GM18861 (cell line): ENCODE results near the gene PLEKHA4.
A peak's percentile ranks its signal among the peaks of the same experiment; 100 is the strongest.
"Not testable (repeated sequence)": the region's sequence is repeated elsewhere in the genome, so short reads cannot be mapped to it uniquely, and the experiment has no call there.

Experiments used
- ATAC-seq: cut with Tn5 transposase; IDR thresholded peaks from one replicate; pipeline ENCODE4 v1.9.1; 2021; ENCODE audit not compliant: unreplicated experiment

Gene PLEKHA4

DNA sequence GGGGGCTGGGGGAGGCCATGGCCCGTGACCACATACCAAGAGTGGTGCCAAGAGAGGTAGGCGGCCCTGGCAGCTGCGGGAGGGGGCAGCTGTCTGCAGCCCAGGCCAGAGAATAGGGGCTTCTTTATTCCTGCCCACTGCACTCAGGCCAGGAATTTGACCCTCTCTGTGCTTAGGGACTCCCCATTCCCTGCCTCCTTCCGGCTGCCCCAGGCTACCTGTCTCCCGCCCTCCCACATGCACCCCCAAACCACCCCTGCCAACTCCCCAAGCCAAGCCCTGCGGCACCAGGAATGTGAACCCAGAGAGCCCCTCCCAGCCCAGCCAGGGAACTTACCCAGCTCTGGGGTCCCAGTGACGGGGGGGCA, 687 bp downstream of the PLEKHA4 start:
- ATAC-seq = no peak

DNA sequence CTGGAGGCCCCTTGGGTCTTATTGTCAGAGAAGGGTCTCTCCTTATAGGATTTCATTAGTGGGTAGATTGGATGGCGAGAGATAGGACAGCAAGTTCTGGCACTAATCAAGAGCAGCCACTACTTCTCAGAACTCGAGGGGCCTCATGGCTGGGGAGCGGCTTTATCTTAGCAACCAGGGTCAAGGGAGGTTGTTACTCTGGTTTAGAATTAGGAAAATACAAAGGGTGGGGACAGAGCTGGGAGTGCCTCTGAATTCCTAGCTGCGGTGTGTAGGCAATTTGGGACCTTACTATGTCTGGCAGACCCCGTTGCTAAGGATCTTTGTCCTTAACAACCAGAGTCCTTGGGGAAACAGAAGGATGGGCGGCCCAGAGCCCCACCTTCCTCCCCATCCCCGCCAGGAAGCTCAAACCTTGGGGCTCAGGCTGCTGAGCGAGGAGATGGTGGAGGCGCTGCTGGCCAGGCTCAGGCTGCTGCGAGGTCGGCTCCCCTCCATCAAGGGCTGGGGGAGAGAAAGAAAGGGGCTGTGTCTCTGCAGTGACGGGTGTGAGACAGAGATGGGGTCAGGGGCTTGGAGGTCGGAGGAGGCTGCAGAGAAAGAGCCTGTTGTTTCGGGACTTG, 1.2 kb downstream of the PLEKHA4 start:
- ATAC-seq = no peak

DNA sequence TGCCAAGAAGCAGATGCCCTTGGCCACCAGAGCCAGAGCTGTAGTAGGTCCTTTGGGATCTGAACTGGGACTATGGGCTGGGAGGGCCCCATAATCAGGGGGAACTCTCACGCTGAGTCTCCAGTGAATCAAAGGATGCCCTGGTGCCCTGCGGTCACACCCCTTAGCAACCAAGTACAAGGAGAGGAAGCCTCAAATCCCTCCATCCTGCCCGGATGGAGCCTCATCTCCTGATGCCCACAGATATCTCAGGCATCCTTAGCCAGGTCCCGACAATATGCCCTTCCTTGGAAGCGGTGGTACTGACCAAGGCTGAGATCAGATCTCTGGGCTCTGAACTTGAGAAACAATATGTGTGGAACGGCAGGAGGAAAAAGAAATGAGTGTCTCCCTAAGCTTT, 1.7 kb downstream of the PLEKHA4 start:
- no peak for ATAC-seq

DNA sequence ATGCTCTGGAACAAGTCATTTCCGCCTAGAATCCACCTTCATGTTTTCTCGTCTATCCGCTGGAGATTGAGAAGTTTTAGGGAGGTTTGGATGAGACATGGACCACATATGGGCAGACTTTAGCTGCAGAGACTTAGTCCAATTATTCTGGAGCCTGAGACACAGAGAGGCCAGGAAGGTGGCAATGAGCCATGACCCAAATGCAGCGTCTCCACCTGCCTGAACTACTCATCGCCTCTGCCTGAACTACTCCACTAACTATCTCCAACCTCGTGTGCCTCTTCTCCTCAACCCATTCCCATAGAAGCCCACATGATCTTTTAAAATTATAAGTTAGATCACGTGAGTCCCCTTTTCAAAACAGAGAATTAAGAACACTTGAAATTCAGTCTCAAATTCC, 5.6 kb downstream of the PLEKHA4 start:
- no peak for ATAC-seq

DNA sequence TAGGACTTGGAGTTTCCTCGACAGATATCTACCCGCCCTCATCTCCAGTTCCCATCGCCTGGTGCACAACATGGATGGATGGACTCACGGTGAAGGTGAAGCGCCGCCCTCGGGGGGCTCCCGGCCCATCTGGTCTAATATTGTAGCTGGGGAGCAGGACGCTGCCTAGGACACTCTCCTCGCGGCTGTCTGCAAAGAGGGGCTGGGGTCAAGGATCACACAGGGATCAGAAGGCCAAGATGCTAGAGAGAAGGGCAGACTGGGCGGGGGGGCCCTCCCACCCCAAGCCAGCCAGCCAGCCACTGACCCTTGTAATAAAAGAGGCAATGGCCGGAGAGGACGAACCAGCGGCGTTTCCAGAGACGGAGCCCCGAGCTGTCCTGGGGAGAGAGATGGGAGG, 7.1 kb downstream of the PLEKHA4 start:
- ATAC-seq = no peak

DNA sequence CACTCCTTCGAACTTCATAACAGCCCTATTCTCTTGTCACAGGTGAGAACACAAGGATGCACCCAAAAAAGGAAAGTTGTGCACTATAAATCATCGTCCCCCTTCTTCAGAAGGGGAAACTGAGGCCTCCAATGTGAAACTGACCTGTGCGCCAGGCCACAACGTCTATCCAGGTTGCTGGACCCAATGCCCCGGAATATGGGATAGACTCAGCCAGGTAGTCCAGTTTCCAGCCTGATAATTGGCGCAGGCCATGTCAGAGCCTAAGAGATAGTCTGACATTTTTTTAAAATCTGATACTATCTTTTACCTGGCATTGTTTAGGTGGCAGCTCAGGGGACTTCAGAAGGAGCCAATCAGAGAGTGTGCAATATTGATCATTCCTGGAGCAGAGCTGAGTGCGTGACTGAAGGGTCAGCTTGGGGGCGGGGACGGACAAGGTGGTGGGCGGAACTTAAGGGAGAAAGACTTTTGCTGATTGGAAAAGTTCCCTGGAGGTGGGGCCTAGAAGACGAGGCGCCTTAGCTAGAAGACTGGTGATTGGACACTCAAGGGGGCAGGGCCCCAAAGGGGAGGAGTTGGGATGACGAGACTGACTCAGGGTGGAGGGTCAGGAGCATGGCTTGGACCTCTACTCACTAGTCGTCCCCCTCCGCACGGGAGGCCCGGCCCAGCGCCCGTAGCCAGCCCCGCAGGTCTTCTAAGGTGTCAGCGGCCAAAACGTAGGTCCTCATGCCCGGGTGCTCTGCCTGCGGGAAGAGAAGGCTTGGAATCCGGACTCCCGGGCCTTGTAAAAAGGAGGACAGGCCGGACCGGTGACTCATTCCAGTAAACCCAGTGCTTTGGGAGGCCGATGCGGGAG, 8.5 kb downstream of the PLEKHA4 start:
- ATAC-seq = no peak

DNA sequence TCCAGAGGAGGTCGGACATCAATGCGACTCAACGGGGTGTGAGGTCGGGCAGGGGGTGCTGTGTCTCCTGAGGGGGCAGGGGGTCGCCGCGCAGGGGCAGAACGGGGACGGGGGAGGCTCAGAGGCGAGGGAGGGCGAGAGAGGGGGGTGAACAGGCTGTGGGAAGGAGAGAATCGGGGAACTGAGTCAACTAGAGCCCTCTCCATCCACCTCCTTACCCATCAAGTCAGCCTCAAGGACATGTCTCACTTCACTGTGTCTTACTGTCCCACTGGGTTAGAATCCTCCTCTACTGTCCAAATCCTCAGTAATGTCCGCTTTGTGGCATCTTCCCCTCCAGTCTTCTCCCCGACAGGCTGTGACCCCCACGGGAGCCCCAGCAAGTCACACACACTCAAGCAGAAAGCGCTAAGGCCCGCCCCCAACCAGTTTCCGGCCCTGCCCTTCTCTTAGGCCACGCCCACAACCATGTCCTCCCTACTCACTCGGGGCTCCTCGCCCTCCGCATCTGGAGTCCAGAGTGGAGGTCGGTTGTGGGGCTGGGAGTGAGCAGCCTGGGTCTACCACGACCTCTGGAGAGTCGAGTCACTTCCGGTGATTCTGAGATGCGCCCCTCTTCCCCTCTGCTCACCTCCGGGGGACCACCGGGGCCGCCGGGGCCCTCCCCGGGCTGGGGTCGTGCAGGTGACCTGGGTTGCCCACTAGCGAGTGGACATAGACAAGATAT, 9.3 kb downstream of the PLEKHA4 start:
- ATAC-seq = no peak

DNA sequence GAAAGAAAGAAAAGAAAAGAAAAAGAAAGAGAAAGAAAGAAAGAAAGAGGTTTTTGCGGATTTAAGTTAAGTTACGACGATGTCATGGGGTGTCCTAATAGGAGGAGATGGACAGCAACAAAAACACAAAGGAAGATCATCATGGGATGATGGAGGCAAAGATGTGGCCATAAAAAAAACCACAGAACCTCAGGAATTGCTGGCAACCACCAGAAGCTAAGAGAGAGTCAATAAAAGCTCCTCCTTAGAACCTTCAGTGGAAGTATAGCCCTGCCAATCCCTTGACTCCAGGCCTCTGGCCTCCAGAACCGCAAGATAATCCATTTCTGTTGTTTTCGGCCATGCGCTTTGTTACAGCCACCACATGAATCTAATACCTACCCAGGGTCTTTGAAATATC, 11.5 kb downstream of the PLEKHA4 start:
- no peak for ATAC-seq

DNA sequence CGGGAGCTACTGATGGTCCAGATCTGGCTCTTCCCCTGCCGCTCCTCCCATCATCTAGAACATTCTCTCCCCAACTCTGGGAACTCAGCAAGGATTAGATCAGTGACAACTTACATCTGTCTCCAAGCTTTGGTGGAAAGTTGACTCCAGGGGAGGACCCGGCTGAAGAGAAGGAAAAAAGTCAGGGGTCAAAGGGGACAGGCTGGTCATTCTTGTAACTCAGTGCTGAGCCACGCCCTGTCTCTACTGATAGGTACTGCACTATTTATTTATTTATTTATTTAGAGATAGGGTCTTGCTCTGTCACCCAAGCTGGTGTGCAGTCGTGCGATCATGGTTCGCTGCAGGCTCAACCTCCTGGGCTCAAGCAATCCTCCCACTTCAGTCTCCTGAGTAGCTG, 14.3 kb downstream of the PLEKHA4 start:
- no peak for ATAC-seq

DNA sequence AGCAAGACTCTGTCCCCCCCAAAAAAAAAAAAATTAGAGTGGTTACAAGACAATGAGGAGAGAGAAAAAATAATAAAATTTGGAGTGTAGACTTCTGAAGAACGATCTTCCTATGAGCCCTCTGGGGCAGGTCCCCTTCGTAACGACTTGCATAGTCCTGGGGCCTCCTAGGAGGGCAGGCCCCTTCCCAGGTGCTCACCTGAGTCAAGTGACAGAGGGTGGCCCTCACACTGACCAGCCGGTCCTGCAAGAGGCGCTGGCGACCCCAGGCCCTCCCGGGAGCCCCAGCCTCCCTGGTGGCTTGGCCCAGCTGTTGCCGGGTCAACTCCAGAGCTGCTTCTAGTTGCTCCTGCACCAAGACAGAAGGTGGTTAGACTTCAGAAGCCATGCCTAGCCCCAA, 14.9 kb downstream of the PLEKHA4 start:
- no peak for ATAC-seq

DNA sequence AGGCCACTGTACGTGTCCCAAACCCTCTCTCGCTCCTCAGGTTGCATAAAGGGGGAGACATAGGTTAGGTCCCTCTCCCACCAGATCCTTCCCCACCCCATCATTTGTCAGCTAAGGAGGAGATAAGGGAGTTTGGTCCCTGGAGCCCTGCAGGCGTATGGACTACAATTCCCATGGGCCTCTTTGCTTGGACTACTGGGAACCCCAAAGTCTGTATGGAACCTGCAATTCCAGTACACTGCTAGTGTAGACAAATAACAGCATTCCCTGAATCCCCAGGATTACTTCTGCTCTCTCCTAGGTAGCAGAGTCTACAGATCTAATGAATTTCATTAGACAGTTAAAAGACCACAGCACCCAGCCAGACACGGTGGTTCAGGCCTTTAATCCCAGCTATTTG, 16.1 kb downstream of the PLEKHA4 start:
- no peak for ATAC-seq

DNA sequence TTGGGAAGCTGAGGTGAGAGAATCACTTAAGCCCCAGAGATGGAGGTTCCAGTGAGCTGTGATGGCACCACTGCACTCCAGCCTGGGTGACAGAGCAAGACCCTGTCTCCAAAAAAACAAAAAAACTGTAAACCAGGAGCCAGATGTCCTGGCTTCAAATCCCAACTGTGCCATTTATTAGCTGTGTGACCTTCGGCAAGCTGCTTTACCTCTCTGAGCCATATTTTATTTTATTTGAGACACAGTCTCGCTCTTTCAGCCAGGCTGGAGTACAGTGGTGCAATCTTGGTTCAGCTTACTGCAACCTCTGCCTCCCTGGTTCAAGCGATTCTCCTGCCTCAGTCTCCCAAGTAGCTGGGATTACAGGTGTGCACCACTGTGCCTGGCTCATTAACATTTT, 21.8 kb downstream of the PLEKHA4 start:
- ATAC-seq = not testable (repeated sequence)

DNA sequence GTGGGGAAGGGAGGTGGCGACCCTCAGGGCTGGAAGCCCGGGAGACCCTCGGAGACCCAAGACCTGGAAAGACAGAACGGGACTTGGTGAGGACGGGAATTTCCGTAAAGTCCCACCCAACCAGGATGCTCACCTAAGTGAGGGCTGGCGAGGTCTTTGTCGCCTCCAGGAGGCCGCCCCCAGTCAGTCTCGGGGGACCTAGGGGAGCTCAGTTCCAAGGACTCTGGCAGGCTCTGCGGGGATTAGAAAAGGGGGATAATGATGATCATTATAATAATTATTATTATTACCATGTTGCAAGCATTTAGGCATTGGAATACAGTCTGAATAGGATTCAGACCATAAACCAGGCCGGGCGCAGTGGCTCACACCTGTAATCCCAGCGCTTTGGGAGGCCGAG, 23.0 kb downstream of the PLEKHA4 start:
- ATAC-seq = no peak

DNA sequence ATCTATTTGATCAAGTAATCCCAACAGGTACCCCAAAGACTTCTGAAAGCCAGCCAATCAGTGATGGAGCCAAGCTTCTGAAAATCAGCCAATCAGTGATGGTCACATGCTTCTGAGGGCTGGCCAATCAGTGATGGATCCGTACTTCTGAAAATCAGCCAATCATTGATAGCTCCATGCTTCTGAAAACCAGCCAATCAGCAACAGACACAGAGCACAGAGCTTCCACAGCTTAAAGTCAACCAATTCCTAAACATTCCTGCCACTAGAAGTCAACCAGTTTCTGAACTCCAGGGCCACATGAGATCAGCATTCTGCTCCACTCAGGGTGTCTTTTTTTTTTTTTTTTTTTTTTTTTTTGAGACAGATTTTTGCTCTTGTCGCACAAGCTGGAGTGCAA, 23.9 kb downstream of the PLEKHA4 start:
- no peak for ATAC-seq

DNA sequence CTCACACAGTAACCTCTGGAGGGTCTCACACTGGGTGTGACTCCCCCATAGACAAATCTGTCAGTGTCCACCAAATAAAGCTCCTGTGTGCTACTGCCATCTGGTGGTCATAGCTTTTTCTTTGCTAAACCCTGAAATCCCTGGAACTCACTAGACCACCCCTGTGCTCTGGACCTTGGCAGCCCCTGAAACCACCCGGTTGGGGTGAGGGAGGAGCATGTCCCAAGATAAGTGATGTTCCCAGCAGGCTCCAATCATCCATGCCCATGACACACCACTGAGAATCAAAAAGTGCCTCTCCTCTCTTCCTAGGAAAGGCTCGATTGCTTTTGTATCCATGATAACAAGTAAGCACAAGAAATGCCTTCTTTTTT, 25.6 kb downstream of the PLEKHA4 start:
- no peak for ATAC-seq

DNA sequence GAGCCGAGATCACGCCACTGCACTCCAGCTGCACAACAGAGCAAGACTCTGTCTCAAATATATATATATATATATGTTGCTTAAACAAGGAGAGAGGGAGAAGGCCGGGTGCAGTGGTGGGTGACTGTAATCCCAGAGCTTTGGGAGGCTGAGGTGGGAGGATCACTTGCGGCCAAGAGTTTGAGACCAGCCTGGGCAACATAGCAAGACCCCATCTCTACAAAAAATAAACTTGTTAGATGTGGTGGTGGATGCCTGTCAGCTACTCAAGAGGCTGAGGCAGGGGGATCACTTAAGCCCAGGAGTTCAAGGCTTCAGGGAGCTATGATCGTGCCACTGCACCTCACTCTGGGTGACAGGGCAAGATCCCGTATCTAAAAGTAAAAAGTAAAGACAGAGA, 26.8 kb downstream of the PLEKHA4 start:
- no peak for ATAC-seq

DNA sequence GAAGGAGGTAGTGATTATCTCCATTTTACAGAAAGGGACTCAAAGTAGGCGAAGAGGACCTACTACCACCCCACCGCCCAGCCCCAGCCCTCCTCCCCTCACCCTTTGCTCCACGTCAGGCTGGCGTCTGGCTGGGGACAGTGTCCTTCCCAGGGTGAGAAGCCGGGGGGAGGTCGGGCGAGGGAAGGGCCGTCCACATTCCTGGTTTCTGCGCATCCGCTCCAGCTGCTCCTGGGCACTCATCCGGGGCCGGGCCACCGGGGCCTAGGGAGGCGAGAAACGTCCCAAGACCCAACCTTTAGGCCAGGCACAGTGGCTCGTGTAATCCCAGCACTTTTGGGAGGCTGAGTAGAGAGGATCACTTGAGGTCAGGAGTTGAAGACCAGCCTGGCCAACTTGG, 27.4 kb downstream of the PLEKHA4 start:
- no peak for ATAC-seq

DNA sequence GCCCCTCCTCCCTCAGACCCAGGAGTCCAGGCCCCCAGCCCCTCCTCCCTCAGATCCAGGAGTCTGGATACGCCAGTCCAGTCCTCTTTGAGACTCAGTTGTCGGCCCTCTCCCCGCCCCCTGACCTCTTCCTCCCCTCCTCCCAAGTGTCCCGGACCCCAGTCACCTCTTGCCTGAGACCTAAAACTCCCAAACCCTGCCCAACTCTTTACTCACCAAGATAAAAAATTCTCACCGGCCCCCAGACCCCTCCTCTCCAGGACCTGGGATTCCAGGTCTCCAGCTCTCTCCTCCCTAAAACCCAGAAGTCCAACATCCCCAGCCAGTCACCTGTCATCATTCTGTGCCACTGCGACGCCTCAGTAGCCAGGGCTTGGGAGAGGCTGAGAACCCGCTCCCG, 30.7 kb downstream of the PLEKHA4 start:
- no peak for ATAC-seq

DNA sequence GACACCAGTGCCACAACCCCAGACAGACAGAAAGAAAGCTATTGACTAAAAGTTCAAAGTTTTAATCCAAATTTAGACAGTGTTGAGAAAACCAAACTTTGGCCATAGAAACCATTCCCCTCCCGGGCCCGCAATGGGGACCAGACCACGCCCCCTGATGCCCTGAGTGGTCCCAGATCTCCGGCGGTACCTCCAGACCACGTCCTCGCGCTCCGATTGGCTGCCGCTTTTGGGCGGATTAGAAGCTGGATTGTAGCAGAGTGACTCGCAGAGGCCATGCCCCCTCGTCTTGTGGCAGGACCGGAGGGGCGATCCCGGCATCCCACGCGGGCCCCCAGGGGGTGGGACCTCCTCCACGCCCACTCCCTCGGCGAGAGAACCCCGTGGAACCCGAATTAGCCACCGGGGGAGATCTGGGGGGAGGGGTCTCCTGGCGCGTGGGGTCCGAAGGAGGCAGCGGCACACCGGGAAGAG, 31.3 kb downstream of the PLEKHA4 start:
- ATAC-seq = no peak

DNA sequence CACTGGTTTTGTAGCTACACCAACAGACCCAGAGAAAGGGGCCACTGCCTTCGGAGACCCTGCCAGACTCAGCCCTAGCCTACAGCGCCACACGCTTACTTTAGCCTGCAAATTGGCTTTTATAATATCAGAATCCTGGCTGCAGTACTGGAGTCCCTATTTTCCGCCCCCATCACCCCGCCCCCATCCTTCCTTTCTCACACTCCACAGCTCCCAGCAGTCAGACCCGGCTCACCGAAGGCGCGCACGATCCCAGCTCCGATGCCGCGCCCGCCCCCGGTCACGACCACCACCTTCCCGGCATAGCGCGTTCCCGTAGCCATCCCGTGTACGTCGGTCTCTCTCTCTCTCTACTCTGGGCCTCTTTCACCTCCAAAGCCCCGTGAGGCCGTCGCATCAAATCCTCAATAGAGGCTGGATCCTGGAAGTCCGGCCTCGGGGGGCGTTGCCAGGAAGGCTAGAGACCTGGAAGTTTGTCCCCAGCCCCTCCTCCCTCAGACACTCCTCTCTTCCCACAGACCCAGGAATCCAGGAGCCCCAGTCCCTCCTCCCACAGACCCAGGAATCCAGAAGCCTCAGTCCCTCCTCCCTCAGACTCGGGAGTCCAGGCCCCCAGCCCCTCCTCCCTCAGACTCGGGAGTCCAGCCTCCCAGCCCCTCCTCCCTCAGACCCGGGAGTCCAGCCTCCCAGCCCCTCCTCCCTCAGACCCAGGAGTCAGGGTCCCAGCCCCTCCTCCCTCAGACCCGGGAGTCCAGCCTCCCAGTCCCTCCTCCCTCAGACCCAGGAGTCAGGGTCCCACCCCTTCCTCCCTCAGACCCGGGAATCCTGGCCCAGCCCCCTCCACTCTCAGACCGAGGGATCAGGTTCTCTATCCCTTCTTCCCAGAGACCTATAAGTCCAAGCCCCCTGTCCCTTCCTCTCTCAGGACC, 32.1 kb downstream of the PLEKHA4 start, which contains the start of gene HSD17B14:
Gene HSD17B14 (minus strand): TSS at position 403 of the 929 bp plus-strand sequence. CDS start 80 bp downstream, at position 323.
- no peak for ATAC-seq

DNA sequence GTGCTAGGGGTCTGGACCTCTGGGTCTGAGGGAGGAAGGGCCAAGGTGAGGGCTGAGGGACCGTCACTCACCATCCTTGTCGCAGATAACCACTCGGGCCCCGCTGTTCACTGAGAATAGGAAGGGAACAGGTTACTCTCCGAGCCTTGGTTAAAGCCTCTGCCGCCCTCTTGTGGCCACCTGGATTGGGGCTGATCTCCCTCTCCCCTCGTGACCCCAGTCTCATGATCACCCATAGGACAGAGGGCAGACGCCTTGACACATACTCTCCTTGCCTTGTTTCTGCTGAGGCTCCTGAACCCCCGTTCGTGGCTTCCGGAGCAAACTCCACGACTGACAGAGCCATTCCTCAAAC, 32.7 kb downstream of the PLEKHA4 start:
- peak; percentile 60 for ATAC-seq
